Bronchial epithelial cell (primary cell): ENCODE data around the gene CEBPG. TPM values are rescaled to one million over a fixed set of nuclear protein-coding genes. Genes with fewer than 3 reads are reported as not detected.

Experiments
- DNase-seq: peaks from one replicate; pipeline ENCODE4 v3.0.0-alpha.2; 2010; ENCODE audit warnings: low read depth
- FAIRE-seq: peaks from 2 replicates; lab custom pipeline; 2011; peaks lifted over from hg19 to GRCh38; lab: Jason Lieb, UNC
- H3K27me3 ChIP-seq: 2 replicates; pipeline ENCODE4 v1.5.1; 2011; ENCODE audit warnings: low read length; ENCODE audit not compliant: control insufficient read depth, insufficient read depth
- H3K36me3 ChIP-seq: 2 replicates; pipeline ENCODE4 v1.5.1; 2011; ENCODE audit warnings: low read length; ENCODE audit not compliant: control insufficient read depth, insufficient read depth
- H3K4me3 ChIP-seq: 2 replicates; pipeline ENCODE4 v1.5.1; 2011; ENCODE audit warnings: mild to moderate bottlenecking, low read depth, low read length, control low read depth
- total RNA-seq: library from RNA; depleted of rRNA; stranded (reverse); fragments of >200 nt; gene quantifications from 2 replicates; pipeline ENCODE4 v1.2.1, GENCODE V29; 2014
- TF ChIP-seq, protein P1 (sequence below): IDR thresholded peaks from 2 replicates; pipeline ENCODE4 v1.5.1; 2011; ENCODE audit warnings: mild to moderate bottlenecking, moderate library complexity, low read length, control low read depth, inconsistent platforms; ENCODE audit not compliant: insufficient read depth, severe bottlenecking

The CEBPG gene
- total RNA-seq, 1 donor from 2014 or later, result 128 TPM

DNA sequence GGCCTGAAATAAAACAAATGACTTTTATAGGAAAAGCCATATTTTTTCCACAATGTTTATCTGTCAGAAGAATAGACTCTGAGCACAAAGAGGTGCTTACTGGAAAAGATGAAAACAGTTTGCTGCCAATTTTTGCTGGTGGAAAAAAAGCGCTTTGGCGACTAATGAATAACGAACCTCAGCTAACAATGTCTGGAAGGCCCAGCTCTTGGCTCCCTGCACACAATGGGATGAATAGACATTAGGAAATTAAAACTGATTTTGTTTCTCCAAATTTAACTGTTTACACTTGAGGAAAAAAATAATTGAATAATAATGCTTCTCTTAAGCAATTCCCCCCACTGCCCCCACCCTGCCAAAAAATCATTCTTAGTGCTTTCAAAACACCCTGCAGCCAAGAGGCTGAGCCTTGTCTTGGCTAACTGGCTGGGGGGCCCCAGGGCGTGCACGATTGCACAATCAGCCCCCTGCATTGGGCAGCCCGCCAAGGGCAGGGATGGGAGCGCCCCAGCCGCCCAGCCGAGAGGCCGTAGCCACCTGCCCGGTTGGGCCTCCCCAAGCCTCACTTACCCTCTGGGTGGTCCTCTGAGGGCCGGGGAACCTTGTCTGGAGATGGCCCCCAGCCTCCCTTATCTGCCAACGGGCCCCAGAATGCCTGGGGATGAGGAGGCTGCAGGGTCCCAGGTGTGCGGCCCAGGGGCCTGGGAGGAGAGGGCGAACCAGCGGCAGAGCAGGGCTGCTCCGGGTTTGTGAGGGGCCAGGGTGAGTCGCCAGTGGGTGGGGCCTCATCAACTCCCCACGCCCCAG lies 16.8 kb downstream of the CEBPG start:
- DNase-seq (no peak), FAIRE-seq (no peak)
- H3K36me3 ChIP-seq, result peaks cover 4% of the 10 kb centered on the region

DNA sequence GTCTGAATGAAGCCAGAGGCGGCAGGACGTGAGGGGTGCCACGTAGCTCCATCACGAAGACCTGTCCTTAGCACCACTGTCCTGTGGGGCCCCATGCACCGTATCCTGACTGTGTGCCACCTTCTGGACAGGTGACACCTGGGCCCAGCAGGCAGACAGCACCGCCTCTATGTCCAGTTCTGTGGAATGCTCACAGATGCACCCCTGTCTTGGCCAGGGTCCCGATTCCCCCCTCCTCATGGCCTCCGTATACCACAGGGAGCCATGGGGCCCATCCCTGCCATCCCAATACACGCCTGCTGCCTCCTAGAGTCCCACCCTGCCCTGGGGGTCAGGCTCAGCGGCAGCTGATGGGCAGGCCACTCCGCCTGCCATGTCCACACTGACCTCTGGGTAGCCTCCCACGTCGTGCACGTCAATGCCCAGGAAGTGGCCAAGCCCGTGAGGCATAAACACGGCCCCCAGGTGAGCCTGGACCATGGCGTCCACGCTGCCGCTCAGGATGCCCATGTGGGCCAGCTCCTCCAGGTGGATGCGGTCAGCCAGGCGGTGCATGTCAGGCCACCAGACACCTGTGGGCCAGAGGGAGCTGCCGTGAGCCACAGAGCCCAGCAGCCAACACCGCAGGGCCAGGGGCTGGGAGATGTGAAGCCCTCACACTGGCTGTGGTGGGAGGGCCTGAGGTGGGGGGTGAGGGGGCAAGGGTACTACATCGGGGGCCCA lies 17.6 kb downstream of the CEBPG start:
- DNase-seq (no peak), FAIRE-seq (no peak)
- H3K4me3 ChIP-seq, result no peak overlapping the region
- H3K36me3 ChIP-seq, result peaks cover 2% of the 10 kb centered on the region
- H3K27me3 ChIP-seq, result no peaks in the 10 kb centered on the region
- TF ChIP-seq, protein P1, sequence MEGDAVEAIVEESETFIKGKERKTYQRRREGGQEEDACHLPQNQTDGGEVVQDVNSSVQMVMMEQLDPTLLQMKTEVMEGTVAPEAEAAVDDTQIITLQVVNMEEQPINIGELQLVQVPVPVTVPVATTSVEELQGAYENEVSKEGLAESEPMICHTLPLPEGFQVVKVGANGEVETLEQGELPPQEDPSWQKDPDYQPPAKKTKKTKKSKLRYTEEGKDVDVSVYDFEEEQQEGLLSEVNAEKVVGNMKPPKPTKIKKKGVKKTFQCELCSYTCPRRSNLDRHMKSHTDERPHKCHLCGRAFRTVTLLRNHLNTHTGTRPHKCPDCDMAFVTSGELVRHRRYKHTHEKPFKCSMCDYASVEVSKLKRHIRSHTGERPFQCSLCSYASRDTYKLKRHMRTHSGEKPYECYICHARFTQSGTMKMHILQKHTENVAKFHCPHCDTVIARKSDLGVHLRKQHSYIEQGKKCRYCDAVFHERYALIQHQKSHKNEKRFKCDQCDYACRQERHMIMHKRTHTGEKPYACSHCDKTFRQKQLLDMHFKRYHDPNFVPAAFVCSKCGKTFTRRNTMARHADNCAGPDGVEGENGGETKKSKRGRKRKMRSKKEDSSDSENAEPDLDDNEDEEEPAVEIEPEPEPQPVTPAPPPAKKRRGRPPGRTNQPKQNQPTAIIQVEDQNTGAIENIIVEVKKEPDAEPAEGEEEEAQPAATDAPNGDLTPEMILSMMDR, result no peak

More for the DNA sequence above, 16.8 kb downstream of the CEBPG start:
- Histone ChIP-seq H3K27me3 (no peaks in the 10 kb centered on the region), H3K4me3 (no peak overlapping the region)
- TF ChIP-seq, protein P1, result no peak

DNA sequence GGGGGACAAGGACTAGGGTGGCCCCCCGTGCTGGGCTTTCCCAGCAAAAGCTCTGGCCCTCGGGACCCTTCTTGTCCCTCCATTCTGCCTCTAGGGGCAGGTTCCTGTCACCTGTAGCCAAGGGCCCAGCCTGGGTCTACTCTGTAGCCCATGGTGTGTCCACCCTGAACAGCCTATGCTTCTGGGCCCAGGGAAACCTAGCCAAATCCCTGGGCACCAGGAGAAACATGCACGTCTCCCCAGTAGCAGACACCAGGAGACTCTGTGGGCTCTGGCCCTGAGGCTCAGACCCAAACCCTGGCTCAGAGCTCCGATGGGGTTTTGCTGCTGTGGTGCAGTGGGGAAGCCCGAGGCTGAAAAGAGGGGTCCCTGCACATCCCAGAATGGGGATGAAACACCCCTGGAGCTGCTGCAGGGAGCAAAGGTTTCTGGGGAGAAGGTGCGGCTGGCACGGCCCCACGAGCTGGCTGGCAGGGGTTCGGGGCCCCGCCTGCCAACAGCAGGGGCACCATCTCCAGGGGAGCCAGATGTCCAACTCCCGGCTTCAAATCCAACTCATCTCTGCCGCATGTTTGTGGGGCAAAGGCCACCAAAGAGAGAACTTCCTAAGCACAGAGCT lies 18.2 kb downstream of the CEBPG start:
- Histone ChIP-seq H3K4me3 (no peak overlapping the region), H3K27me3 (no peaks in the 10 kb centered on the region), H3K36me3 (peaks cover 2% of the 10 kb centered on the region)
- no peak for DNase-seq
- no peak for FAIRE-seq
- TF ChIP-seq, protein P1, result no peak

DNA sequence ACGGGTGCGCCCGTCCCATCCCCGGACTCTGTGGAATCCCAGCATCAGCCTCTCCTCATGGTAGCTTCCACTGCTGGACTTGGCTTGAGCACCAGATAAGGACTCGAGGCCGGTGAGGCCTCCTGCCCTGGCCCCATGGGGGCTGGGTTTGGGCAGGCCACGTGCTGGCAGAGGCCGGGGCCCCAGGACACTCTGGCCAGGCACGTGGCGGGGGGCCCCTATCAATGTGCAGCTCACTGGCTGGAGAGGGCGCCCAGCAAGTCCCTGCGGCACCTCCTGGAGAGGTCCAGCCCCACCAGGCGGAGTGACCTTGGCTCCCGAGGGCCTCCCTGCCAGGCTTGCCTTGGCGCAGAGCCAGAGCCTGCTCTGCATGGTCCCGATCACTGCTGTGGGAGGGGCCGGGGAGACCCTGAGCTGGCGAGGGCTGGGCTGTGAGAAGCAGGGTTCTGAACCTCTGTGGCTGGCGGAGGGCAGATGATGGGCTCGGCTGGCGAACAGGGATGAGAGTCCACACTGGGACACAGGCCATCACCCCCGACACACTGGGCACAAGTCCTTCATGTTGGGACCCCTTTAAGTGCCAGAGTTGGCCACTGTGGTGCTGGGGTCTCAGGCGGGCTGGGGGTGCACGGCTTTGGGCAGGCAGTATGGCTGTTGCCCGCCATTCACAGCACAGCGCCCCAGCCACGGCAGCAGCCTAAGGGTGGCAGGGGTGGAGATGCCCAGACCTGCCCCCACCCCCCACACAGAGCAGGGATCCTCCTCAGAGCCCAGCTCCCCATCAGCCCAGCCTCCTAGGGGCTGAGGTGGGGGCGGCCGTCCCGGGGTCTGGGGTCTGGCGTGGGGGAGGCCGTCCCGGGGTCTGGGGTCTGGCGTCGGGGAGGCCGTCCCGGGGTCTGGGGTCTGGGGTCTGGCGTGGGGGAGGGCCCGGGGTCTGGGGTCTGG lies 19.1 kb downstream of the CEBPG start:
- DNase-seq, result no peak
- no peak overlapping the region for H3K4me3 ChIP-seq
- no peak for FAIRE-seq
- H3K27me3 ChIP-seq, result no peaks in the 10 kb centered on the region
- TF ChIP-seq, protein P1, result no peak
- no peaks in the 10 kb centered on the region for H3K36me3 ChIP-seq

DNA sequence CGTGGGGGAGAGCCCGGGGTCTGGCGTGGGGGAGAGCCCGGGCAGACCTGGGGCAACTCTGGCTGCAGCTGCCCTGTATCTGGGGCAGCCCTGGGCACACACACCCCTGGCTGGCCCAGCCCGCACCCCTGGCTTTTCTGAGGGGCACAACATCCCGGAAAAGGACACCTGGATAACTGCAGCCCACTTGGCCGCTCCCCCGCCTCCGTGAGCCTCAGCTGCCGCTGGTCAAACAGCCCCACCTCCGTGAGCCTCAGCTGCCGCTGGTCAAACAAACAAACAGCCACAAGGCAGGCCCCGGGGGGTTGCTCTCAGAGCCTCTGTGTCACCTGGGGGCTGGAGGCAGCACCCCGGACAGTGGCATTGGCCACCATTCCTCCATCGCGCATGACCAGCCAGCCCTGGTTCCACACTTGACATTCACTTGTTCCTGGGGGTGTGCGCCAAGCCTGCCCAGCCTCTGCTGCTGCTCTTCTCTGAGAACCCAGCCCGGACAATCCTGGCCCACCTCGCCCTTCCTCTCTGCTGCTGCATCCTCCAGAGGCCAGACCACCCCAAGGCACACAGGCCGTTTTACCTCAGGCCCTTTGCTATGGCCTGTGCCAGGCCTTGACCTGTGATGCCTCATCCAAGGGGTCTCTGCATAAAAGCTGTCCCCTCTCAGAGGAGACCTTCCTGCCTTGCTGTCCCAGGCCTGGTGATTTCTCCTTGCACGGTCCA lies 19.9 kb downstream of the CEBPG start:
- no peak for FAIRE-seq
- TF ChIP-seq, protein P1, result no peak
- no peak for DNase-seq
- no peak overlapping the region for H3K4me3 ChIP-seq
- H3K27me3 ChIP-seq, result no peaks in the 10 kb centered on the region
- no peaks in the 10 kb centered on the region for H3K36me3 ChIP-seq
